Loucy (cell line): ENCODE data around the gene LYPD3.

Experiments
- CTCF ChIP-seq: fragments of 200-600 bp; sonication (generic); conservative IDR thresholded peaks from 2 replicates; pipeline ENCODE4 v1.5.1; 2014; ENCODE audit warnings: mild to moderate bottlenecking, antibody characterized with exemption, low read length
- EZH2phosphoT487 ChIP-seq: fragments of 200-600 bp; IDR thresholded peaks from 2 replicates; pipeline ENCODE4 v1.6.1; 2018; ENCODE audit warnings: antibody characterized with exemption, mild to moderate bottlenecking, moderate library complexity, borderline replicate concordance

GRCh38 chr19:43462785-43463380, 2.5 kb downstream of the LYPD3 start:
- TF ChIP-seq CTCF: no peak
- no peak for TF ChIP-seq EZH2phosphoT487
